Esophagus squamous epithelium (tissue), 4 donors: Measurements from ENCODE around the gene HACD4.

Source experiments
- POLR2A ChIP-seq, 4 donors: fragments of 450-650 bp; IDR thresholded peaks; one replicate each; pipeline ENCODE4 v1.6.1; 2017; ENCODE audit warnings: antibody characterized with exemption in 4 of 4, mild to moderate bottlenecking in 4 of 4, moderate library complexity in 3 of 4
- TF ChIP-seq, protein P1 (sequence below), 6 experiments: fragments of 450-650 bp in 4 of 6; fragments of 200-600 bp in 2 of 6; sonication (generic) in 2 of 6; IDR thresholded peaks; one replicate each; pipeline ENCODE4 v1.5.1; 2016 to 2019; ENCODE audit warnings: antibody characterized with exemption in 6 of 6, mild to moderate bottlenecking in 4 of 6, moderate library complexity in 4 of 6

DNA sequence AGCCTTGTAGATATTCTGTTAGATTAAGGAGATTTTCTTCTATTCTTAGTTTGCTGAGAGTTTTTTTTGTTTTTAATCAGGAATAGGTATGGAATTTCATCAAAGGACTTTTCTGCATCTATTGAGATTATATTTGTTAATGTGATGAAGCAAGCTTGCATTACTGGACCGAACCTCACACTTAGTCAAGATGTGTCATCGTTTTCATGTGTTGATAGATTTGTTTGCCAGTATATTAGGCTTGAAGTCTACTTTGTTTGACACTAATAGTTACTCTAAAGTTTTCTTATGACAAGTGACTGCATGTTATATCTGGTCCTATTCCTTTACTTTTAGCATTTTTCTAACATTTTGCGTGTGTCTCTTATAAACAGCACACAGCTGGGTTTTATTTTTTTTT, 12.4 kb upstream of the HACD4 start:
- TF ChIP-seq, protein P1, sequence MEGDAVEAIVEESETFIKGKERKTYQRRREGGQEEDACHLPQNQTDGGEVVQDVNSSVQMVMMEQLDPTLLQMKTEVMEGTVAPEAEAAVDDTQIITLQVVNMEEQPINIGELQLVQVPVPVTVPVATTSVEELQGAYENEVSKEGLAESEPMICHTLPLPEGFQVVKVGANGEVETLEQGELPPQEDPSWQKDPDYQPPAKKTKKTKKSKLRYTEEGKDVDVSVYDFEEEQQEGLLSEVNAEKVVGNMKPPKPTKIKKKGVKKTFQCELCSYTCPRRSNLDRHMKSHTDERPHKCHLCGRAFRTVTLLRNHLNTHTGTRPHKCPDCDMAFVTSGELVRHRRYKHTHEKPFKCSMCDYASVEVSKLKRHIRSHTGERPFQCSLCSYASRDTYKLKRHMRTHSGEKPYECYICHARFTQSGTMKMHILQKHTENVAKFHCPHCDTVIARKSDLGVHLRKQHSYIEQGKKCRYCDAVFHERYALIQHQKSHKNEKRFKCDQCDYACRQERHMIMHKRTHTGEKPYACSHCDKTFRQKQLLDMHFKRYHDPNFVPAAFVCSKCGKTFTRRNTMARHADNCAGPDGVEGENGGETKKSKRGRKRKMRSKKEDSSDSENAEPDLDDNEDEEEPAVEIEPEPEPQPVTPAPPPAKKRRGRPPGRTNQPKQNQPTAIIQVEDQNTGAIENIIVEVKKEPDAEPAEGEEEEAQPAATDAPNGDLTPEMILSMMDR (IDR thresholded peaks at IDR 0.05) = no peak
- no peak for TF ChIP-seq POLR2A (IDR thresholded peaks at IDR 0.05)
